GM23248 (cell line): ENCODE measurements around the gene CD7. TPM values are rescaled to one million over a fixed set of nuclear protein-coding genes. Genes with fewer than 3 reads are reported as not detected.

ENCODE experiments used
- DNase-seq: peaks from one replicate; pipeline ENCODE4 v3.0.0-alpha.2; 2015
- H2AFZ ChIP-seq: fragments of 200-600 bp; sonication (generic); 2 replicates; pipeline ENCODE4 v1.6.1; 2016; ENCODE audit warnings: antibody characterized with exemption
- H3F3A ChIP-seq: fragments of 200-600 bp; sonication (generic); 2 replicates; pipeline ENCODE4 v1.6.1; 2016; ENCODE audit warnings: mild to moderate bottlenecking, antibody characterized with exemption, mixed run types; ENCODE audit not compliant: insufficient read depth
- H3K27ac ChIP-seq: fragments of 200-600 bp; sonication (generic); 2 replicates; pipeline ENCODE4 v1.5.1; 2016; ENCODE audit warnings: mild to moderate bottlenecking
- H3K27me3 ChIP-seq: fragments of 200-600 bp; sonication (generic); replicated peaks from 2 replicates; pipeline ENCODE4 v1.6.1; 2016; ENCODE audit warnings: mild to moderate bottlenecking; ENCODE audit not compliant: insufficient read depth
- H3K36me3 ChIP-seq: fragments of 200-600 bp; sonication (generic); 2 replicates; pipeline ENCODE4 v1.6.1; 2016; ENCODE audit warnings: low read depth, mild to moderate bottlenecking
- H3K4me1 ChIP-seq: fragments of 200-600 bp; sonication (generic); 2 replicates; pipeline ENCODE4 v1.6.1; 2016; ENCODE audit warnings: mild to moderate bottlenecking; ENCODE audit not compliant: insufficient read depth
- H3K4me2 ChIP-seq: fragments of 200-600 bp; sonication (generic); one replicate; pipeline ENCODE4 v1.6.1; 2016; ENCODE audit warnings: mild to moderate bottlenecking; ENCODE audit not compliant: unreplicated experiment
- H3K4me3 ChIP-seq: fragments of 200-600 bp; sonication (generic); 2 replicates; pipeline ENCODE4 v1.5.1; 2016; ENCODE audit warnings: mild to moderate bottlenecking
- H3K79me2 ChIP-seq: fragments of 200-600 bp; sonication (generic); 2 replicates; pipeline ENCODE4 v1.6.1; 2016; ENCODE audit warnings: mild to moderate bottlenecking; ENCODE audit not compliant: insufficient read depth
- H3K9ac ChIP-seq: fragments of 200-600 bp; sonication (generic); 2 replicates; pipeline ENCODE4 v1.6.1; 2016; ENCODE audit warnings: mild to moderate bottlenecking
- H3K9me2 ChIP-seq: fragments of 200-600 bp; sonication (generic); 2 replicates; pipeline ENCODE4 v1.6.1; 2016; ENCODE audit warnings: mixed run types, mild to moderate bottlenecking, moderate library complexity; ENCODE audit not compliant: insufficient read depth
- H3K9me3 ChIP-seq: fragments of 200-600 bp; sonication (generic); one replicate; pipeline ENCODE4 v1.6.1; 2017; ENCODE audit warnings: low read depth
- H4K20me1 ChIP-seq: fragments of 200-600 bp; sonication (generic); 2 replicates; pipeline ENCODE4 v1.6.0; 2016; ENCODE audit not compliant: insufficient read depth
- EZH2 ChIP-seq: fragments of 200-600 bp; sonication (generic); IDR thresholded peaks from 2 replicates; pipeline ENCODE4 v1.6.1; 2018; ENCODE audit warnings: antibody characterized with exemption, mild to moderate bottlenecking; ENCODE audit not compliant: insufficient read depth, poor library complexity, severe bottlenecking
- EZH2phosphoT487 ChIP-seq: fragments of 200-600 bp; sonication (generic); IDR thresholded peaks from 2 replicates; pipeline ENCODE4 v1.6.1; 2018; ENCODE audit warnings: antibody characterized with exemption, moderate library complexity, mild to moderate bottlenecking, low read depth; ENCODE audit not compliant: insufficient read depth
- WGBS, 2 experiments: methylation state at CpG; one replicate each; pipeline ENCODE4 v1.1.6; 2015 to 2017; ENCODE audit warnings: low lambda C conversion rate in 2 of 2, low coverage in 1 of 2; ENCODE audit errors: missing lambda C conversion rate in 2 of 2; 5-methylcytosine and 5-hydroxymethylcytosine counted together
- in situ Hi-C: fragments of 300-500 bp; cut with MboI; formaldehyde crosslinking; loops from 2 replicates; pipeline ENCODE4 v1.15.0; 2020
- polyA plus RNA-seq: library from polyadenylated mRNA; unstranded; fragments of >200 nt; fragmentation: Nextera tagmentation; extraction: Ambion mirVana; gene quantifications from 2 replicates; pipeline ENCODE4 v1.2.1, GENCODE V29; 2016
- total RNA-seq: library from RNA; depleted of rRNA; stranded (reverse); fragments of >200 nt; shearing (Covaris generic); gene quantifications from 2 replicates; pipeline ENCODE4 v1.2.3, GENCODE V29; 2014

Gene CD7
- total and polyA plus RNA-seq, 2 experiments from 2014 or later = 0.22 to 0.23 TPM

DNA sequence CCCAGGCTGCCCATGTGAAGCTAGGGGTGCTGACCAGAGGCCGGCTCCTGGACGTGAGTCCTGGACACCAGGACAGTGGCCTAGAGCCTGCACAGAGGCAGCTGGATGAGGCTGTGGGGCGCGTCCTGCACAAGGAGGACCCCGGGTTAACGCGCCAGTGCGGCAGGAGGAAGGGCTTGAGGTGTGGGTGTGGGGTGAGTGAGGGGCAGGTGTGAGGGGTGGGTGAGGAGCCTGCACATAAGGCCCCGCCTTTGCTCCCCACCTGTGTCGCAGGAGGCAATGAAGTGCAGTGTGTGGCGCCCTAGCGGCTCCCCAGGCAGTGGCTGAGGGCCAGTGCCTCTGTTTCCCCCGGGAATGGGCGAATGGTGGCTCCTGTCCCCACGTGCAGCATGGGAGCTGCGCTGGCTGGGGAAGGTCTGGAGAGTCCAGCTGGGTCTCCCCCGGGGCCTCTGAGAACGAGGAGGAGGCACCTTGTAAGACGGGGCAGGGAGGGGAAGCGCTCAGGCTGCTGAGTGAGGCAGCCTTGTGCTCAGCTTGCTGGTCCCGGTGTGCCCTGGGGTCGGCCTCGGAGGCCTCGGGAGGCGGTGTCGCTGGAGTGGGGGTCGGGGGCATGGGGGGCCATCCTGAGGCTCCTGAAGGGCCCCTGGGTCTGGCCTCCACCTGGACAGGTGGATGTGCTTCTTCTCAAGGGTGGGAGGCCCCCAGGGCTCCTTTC lies 3.2 kb downstream of the CD7 start:
- Histone ChIP-seq H3K27ac (no peak overlapping the region), H3K36me3 (no peaks in the 10 kb centered on the region), H3K27me3 (peaks cover 20% of the 10 kb centered on the region), H3K9me2 (no peaks in the 10 kb centered on the region), H3K79me2 (no peaks in the 10 kb centered on the region), H3K4me1 (no peaks in the 10 kb centered on the region), H2AFZ (no peak overlapping the region), H3K4me2 (no peak overlapping the region), H3K9me3 (no peaks in the 10 kb centered on the region), H4K20me1 (no peaks in the 10 kb centered on the region), H3K9ac (no peak overlapping the region), H3K4me3 (no peak overlapping the region), H3F3A (no peaks in the 10 kb centered on the region)
- TF ChIP-seq EZH2phosphoT487 = no peak
- no peak for TF ChIP-seq EZH2
- in situ Hi-C loops = no loop called here
- DNase-seq = no peak
- WGBS, 2 experiments = 72 to 77% methylated on average over 26 to 27 of the region's 27 CpGs

DNA sequence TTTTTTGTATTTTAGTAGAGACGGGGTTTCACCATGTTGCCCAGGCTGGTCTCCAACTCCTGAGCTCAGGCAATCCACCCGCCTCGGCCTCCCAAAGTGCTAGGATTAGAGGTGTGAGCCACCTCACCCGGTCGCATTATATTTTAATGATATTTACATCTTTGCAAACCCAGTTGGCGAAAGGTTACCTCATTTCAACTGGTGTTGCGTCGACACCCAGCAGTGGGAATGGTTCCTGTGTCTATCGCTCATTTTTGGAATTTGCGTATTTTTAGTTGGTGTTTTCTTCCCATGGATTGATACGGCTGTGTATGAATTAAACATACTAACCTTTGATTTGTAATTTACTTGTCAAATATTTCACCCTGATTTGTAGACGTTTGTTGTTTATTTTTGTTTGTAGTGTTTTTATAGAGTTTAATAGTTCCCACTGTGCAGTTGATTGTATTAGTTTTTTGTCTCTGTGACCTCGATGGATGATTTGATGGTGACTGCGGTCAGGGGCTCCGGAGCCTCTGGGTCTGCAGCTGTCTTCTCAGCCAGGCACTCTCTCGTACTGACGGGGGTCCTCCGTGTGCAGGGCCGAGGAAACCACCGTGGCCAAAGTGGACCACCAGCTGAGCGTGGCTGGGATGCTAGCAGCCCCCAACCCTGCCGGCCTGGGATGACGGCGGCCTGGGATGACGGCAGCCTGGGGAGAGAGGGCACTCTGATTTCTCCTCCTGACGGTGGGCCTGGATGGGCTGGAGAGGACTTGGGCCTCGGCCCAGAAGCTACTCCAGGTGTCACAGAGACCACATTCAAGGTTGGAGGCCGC lies 4.0 kb downstream of the CD7 start:
- peaks cover 20% of the 10 kb centered on the region for H3K27me3 ChIP-seq

DNA sequence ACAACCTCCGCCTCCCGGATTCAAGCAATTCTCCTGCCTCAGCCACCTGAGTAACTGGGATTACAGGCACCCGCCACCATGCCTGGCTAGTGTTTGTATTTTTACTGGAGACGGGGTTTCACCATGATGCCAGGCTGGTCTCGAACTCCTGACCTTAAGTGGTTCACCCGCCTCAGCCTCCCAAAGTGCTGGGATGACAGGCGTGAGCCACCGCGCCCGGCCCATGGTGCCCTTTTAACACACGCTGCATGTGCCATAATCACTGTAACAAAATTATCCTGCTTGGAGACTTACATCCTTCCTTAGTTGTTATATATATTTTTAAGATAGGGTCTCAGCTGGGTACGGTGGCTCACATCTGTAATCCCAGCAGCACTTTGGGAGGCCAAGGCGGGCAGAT lies 5.4 kb downstream of the CD7 start:
- peaks cover 4% of the 10 kb centered on the region; the same call in 1 of the 2 replicates for H3F3A ChIP-seq
- 72 to 76% methylated on average over 13 of the region's 13 CpGs for WGBS, 2 experiments
- H2AFZ ChIP-seq = no peak overlapping the region
- H3K27me3 ChIP-seq = peaks cover 20% of the 10 kb centered on the region
- no peaks in the 10 kb centered on the region for H3K79me2 ChIP-seq
- no peaks in the 10 kb centered on the region for H4K20me1 ChIP-seq
- H3K9me2 ChIP-seq = no peaks in the 10 kb centered on the region
- no peak overlapping the region for H3K9ac ChIP-seq
- no peak overlapping the region for H3K4me2 ChIP-seq
- no peak overlapping the region for H3K27ac ChIP-seq
- no peak overlapping the region for H3K4me3 ChIP-seq
- no peaks in the 10 kb centered on the region for H3K9me3 ChIP-seq
- TF ChIP-seq EZH2 (no peak), EZH2phosphoT487 (no peak)
- in situ Hi-C loops = no loop called here
- no peaks in the 10 kb centered on the region for H3K36me3 ChIP-seq
- H3K4me1 ChIP-seq = no peaks in the 10 kb centered on the region; the same call in 1 of the 2 replicates
- DNase-seq = no peak

More for the DNA sequence above, 4.0 kb downstream of the CD7 start:
- H3K4me3 ChIP-seq = no peak overlapping the region
- no peak for DNase-seq
- H3K27ac ChIP-seq = no peak overlapping the region
- H3K9me2 ChIP-seq = no peaks in the 10 kb centered on the region
- H3K9me3 ChIP-seq = no peaks in the 10 kb centered on the region
- no peak overlapping the region for H2AFZ ChIP-seq
- no peaks in the 10 kb centered on the region for H3K79me2 ChIP-seq
- WGBS, 2 experiments = 64 to 65% methylated on average over 28 of the region's 28 CpGs
- no peaks in the 10 kb centered on the region for H3K36me3 ChIP-seq
- H3F3A ChIP-seq = 0 out of 2 replicates have a peak, but pooled peaks cover 4% of the 10 kb centered on the region
- in situ Hi-C loops = no loop called here
- no peaks in the 10 kb centered on the region; the same call in 1 of the 2 replicates for H3K4me1 ChIP-seq
- no peaks in the 10 kb centered on the region for H4K20me1 ChIP-seq
- no peak overlapping the region for H3K9ac ChIP-seq
- H3K4me2 ChIP-seq = no peak overlapping the region
- TF ChIP-seq EZH2 (no peak), EZH2phosphoT487 (no peak)

DNA sequence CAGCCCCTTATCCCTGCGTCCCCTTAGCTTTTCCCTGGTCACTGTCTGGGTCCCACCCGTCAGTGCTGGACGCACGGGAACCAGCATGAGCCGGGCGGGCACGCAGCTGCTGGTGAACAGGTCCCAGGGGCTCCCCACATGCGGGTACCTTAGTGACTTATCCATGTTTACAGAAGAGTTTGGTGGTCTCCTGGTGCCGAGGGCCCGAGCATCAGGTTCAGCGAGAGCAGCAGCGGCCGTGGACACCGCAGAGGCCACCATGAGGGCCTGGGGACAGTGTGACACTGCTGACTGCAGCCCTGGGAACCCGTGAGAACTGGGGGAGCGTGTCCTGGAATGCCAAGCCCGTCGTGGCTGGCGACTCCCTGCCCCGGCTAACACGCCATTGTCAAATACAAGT lies 6.5 kb downstream of the CD7 start:
- no peak for DNase-seq
- in situ Hi-C loops = no loop called here

More for the DNA sequence above, 6.5 kb downstream of the CD7 start:
- no peak overlapping the region for H3K4me2 ChIP-seq
- no peak overlapping the region for H3K4me3 ChIP-seq
- H4K20me1 ChIP-seq = no peaks in the 10 kb centered on the region
- H3F3A ChIP-seq = peaks cover 4% of the 10 kb centered on the region; the same call in 1 of the 2 replicates
- H2AFZ ChIP-seq = no peak overlapping the region
- no peak overlapping the region for H3K27ac ChIP-seq
- no peak for TF ChIP-seq EZH2phosphoT487
- TF ChIP-seq EZH2 = no peak
- WGBS, 2 experiments = 71 to 75% methylated on average over 21 of the region's 21 CpGs
- no peak overlapping the region for H3K9ac ChIP-seq
- no peaks in the 10 kb centered on the region for H3K9me2 ChIP-seq
- H3K79me2 ChIP-seq = no peaks in the 10 kb centered on the region
- peaks cover 10% of the 10 kb centered on the region for H3K27me3 ChIP-seq
- H3K36me3 ChIP-seq = no peaks in the 10 kb centered on the region
- H3K9me3 ChIP-seq = no peaks in the 10 kb centered on the region
- H3K4me1 ChIP-seq = no peaks in the 10 kb centered on the region; the same call in 1 of the 2 replicates
